Measurements from ENCODE around the gene LYAR.

Gene LYAR

GRCh38 chr4:4329496-4329895 is 39.5 kb upstream of the LYAR start:
- no peak for TF ChIP-seq REST (IDR thresholded peaks at IDR 0.05; ENCODE audit: insufficient read depth in 1 of 2, low read depth in 2 of 2, low read length in 2 of 2)
- TF ChIP-seq TAF1 (IDR thresholded peaks at IDR 0.05; ENCODE audit: borderline replicate concordance, insufficient read depth, low read length): no peak
- TF ChIP-seq SIN3A (IDR thresholded peaks at IDR 0.05; ENCODE audit: borderline replicate concordance, insufficient read depth, low read length): no peak
- TF ChIP-seq FOXP2 (optimal IDR thresholded peaks at IDR 0.05; ENCODE audit: borderline replicate concordance, extremely low read depth, extremely low read length, insufficient read depth): no peak
- TF ChIP-seq POLR2AphosphoS5 (IDR thresholded peaks at IDR 0.05; ENCODE audit: low read depth, low read length): no peak

GRCh38 chr4:4328840-4329239 is 38.9 kb upstream of the LYAR start:
- TF ChIP-seq SIN3A (IDR thresholded peaks at IDR 0.05; ENCODE audit: borderline replicate concordance, insufficient read depth, low read length): no peak
- TF ChIP-seq TAF1 (IDR thresholded peaks at IDR 0.05; ENCODE audit: borderline replicate concordance, insufficient read depth, low read length): no peak
- TF ChIP-seq REST (IDR thresholded peaks at IDR 0.05; ENCODE audit: insufficient read depth in 1 of 2, low read depth in 2 of 2, low read length in 2 of 2): no peak
- no peak for TF ChIP-seq FOXP2 (optimal IDR thresholded peaks at IDR 0.05; ENCODE audit: borderline replicate concordance, extremely low read depth, extremely low read length, insufficient read depth)

GRCh38 chr4:4328206-4328605 is 38.3 kb upstream of the LYAR start:
- TF ChIP-seq FOXP2 (optimal IDR thresholded peaks at IDR 0.05; ENCODE audit: borderline replicate concordance, extremely low read depth, extremely low read length, insufficient read depth) (no peak), SIN3A (IDR thresholded peaks at IDR 0.05; ENCODE audit: borderline replicate concordance, insufficient read depth, low read length) (no peak), TAF1 (IDR thresholded peaks at IDR 0.05; ENCODE audit: borderline replicate concordance, insufficient read depth, low read length) (no peak), POLR2AphosphoS5 (IDR thresholded peaks at IDR 0.05; ENCODE audit: low read depth, low read length) (no peak), REST (IDR thresholded peaks at IDR 0.05; ENCODE audit: insufficient read depth in 1 of 2, low read depth in 2 of 2, low read length in 2 of 2) (no peak)

GRCh38 chr4:4327652-4328121 is 37.7 kb upstream of the LYAR start:
- TF ChIP-seq FOXP2 (optimal IDR thresholded peaks at IDR 0.05; ENCODE audit: borderline replicate concordance, extremely low read depth, extremely low read length, insufficient read depth): no peak

- TF ChIP-seq FOXP2 (optimal IDR thresholded peaks at IDR 0.05; ENCODE audit: borderline replicate concordance, extremely low read depth, extremely low read length, insufficient read depth) (no peak), SIN3A (IDR thresholded peaks at IDR 0.05; ENCODE audit: borderline replicate concordance, insufficient read depth, low read length) (no peak), TAF1 (IDR thresholded peaks at IDR 0.05; ENCODE audit: borderline replicate concordance, insufficient read depth, low read length) (no peak), POLR2AphosphoS5 (IDR thresholded peaks at IDR 0.05; ENCODE audit: low read depth, low read length) (no peak)
These were observed 36.2 kb upstream of the LYAR start for GRCh38 chr4:4326166-4326565.

- TF ChIP-seq SIN3A (IDR thresholded peaks at IDR 0.05; ENCODE audit: borderline replicate concordance, insufficient read depth, low read length) (no peak), TAF1 (IDR thresholded peaks at IDR 0.05; ENCODE audit: borderline replicate concordance, insufficient read depth, low read length) (no peak)
These were observed 35.4 kb upstream of the LYAR start for GRCh38 chr4:4325321-4325720.
